NK-92 treated with Interleukin-12 subunit alpha and Interleukin-12 subunit beta, amount 100 ng/mL, for 24 hours (cell line): ENCODE data around the gene CCDC82.

Experiments
- DNase-seq: peaks from one replicate; lab custom pipeline; 2025; lab: John Stamatoyannopoulos, UW

The CCDC82 gene

DNA sequence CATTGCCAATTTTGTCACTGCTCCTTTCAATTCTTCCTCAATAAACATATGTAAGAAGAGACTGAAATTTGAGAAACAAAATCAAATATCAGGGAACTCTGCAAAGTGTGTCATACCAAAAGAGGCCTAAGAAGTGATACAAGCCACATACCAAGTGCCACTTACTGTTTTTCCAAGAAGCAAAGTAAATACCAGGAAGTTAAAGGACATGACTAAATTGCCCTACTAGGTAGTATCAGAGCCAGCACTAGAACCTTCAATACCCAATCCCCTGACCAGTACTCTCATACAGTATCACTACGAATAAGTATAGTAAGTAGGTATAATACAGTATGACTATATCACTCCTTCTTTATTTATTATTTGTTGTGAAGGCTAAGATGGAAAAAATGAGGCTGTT, 60.3 kb downstream of the CCDC82 start:
- no peak for DNase-seq

DNA sequence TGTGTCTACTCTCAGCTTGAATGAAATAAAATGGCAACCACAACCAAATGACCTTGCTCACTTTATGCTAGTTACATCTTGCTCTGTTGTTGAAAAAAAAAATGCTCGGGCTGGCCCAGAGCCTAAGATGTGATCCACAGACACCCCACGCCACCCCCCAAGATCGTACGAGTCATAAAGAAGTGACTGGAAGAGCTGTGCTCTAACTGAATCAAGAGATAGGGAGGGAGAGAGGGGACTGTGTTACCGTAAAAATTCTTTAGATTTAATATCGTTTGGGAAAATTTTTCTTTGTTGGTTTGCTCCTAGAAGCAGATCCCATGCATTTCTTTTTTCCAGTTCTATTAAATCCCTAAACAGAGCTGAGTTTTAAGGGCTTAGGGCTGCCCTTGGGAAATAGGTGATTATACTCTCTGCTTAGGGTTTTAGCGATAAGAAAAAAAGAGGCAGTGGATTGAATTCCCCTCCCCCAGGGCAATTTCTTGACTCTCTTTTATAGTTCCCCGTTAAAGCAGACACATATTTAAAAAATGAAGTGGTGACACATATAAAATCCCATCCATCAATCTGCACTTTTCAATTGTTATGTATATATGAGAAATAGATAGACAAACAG, 61.2 kb downstream of the CCDC82 start:
- no peak for DNase-seq

DNA sequence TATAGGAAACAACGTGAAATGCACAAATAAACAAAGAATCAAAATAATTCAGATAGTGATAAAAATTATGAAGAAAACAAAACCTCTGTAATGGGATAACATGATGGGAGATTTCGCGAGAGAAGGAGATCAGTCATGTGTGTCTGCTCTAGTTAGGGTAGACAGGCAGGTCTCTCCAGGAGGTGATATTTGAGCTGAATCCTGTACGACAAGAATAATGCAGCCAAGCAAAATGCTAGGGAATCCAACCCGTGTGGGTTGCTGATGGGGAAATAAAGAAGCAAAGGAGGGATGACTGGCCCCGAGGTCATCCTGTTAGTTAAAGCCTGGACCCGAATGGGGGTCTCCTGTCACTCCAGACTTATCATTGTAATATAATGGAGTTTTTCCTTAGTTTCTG, 62.8 kb downstream of the CCDC82 start:
- no peak for DNase-seq

DNA sequence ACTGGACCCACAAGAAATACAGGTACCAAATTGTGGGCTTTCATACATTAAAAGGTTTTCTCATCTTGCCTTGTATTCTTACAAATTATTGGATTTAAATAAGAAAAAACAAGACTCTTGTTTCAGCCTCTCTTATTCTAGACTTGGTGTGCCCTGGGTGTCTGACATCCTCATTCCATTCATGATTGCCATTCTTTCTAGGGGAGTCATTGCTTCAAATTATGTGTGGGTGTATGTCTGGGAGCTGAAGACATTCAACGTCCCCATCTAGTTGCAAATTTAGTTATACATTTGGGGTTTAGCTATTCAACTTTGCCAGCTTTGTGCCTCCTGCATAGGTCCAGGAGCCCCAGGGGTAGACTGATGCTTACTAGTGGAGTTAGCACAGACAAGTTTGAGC, 64.8 kb downstream of the CCDC82 start:
- no peak for DNase-seq

DNA sequence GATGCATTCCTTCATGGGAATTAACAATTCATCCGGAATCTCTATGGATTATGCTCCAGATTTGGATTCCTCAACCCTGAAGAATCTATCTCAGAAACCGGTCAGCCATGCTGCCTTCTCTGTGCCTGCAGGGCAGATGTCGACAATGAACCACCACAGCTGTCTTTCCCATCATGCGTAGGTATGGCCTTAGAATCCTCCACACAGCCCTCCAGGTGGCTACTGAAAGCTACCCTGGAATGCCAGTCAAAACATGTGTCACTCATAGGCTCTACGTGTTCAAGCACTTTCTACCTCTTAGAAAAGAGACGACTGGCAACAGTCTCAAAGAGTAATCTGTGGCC, 66.1 kb downstream of the CCDC82 start:
- DNase-seq: no peak

DNA sequence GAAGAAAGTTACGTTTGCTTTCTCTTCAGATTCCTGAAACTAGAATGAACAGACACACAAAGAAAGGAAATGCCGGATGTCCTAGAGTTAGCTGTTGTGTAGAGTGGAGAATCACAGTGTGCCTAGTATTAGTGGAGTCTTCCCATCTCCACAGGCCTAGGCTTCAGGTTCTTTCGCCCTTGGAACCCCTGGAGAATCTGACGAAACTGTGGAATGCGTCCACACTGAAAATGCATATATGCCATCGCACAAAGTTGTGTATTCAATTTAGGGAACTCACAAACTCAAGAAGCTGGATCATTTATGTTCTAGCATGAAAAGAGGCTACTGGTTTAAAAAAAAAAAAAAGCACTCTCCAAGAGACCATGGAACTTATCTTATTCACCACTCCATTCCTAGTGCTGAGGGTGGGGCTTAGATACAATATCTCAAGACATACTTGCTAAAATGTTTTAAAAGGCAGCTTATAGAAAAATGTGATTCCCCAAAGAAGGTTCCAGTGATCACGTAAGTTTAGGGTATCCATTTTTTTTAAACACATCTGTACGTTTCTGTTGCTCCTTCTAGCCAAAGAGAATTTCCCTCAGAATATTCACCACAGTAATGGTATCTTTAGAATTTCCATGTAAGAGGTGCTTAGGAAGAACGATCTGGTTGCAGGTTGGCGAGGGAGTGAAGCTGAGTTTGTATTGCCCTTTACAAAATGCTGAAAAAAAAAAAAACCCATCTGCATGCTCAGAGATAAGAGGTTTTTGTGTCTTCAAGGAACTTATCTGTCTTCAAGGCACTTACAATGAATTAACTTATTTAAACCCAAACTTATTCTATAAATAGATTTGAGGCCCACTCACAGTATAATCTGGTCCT, 66.7 kb downstream of the CCDC82 start:
- DNase-seq: no peak

DNA sequence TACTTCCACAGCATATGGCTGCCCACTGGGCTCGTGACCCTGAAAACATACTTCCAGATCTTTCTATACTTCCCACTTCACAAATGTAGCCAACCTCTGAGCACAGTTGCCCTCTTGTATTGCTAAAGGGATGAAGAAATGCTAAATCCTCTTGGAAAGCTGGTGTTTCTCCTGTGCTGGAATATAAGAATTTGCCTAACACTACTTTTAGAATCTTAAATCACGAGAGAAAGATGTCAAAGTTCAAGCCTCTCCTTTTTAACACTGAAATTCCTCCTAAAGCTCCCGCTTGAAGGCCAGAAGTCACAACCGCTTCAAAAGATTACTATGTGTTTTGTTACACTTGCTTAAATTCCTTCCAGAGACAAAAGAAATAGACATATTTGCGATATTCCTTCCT, 68.6 kb downstream of the CCDC82 start:
- no peak for DNase-seq

DNA sequence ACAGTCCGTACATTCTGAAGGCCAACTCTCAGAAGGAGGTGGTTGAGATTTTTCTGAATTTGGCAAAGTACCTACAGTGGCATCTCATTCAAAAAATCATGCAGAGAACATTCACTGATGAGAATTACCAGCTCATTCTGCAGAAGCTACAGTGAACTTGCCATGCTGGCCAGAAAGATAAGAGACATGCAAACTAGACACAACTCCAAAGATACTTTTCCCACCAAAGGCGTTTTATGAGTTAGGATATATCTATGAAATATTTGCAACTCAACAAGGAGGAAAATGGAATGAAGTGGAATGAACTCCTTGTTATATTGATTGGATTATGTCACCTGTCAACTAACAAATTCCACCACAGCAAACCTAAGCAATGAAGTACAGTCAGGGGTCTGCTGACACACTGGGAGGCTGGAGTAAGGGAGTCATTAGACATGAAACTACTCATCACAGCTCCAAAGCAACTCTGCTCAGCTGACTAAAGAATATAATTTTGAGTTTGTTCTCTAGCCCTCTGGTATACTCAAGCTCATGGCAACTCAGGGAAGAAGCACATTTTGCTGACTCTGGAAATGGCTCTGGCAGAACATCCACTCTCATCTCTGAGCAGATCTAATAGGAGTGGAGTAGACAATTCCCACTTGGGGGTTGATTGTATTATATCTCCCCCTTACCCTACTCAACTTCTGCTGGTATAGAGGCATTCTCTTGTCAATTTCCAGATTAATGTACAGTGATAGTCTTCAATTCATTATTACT, 69.6 kb downstream of the CCDC82 start:
- DNase-seq: no peak

DNA sequence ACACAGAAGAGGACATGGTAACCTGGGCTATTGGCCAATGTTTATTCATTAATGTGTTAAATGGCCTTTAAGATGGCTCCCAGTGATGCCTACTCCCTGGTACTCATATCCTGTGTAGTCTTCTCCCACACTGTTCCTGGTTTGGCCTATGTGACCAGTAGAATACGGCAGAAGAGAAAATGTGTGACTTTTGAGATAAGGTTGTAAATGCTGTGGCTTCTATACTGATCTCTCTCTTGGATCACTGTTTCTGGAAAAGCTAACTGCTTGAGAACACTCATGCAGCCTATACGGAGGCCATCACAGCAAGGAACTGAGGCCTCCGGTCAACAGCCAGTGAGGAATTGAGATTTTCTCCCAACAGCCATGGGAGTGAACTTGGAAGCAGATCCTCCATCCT, 70.9 kb downstream of the CCDC82 start:
- no peak for DNase-seq

DNA sequence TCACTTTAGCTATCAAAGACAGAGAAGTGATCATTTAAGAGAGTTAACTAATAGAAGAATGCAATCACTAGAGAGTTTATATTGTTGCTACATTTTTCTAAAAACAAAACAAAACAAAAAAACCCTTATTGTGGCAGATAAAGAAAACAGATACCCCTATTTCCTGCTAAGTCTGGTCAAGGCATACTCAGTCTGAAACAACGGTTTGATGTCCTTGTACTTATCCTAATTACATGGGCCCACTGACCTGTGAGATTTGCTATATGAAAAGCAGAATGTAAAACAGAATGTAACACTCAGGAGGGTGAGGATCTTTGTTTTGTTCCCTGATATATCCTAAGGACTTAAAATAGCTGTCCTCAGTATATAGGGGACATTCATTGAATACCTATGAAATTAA, 71.3 kb downstream of the CCDC82 start:
- no peak for DNase-seq

DNA sequence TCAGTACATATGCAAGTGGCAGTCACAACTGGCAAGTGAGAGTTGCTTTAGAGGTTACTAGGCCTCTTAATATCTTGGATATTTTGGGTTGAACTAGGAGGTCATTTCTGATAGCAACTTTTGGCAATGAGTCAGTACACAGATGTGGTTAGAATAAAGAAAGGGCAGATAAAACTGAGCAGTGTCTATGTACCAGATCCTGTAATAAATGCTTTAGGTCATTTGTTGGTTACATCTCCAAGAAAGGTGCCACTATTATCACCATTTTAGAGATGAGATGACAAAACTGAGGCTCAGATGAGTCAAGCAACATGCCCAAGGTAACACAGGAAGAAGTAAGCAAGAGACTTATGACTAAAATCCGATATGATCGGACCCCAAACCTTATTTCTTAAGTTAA, 71.7 kb downstream of the CCDC82 start:
- DNase-seq: no peak

DNA sequence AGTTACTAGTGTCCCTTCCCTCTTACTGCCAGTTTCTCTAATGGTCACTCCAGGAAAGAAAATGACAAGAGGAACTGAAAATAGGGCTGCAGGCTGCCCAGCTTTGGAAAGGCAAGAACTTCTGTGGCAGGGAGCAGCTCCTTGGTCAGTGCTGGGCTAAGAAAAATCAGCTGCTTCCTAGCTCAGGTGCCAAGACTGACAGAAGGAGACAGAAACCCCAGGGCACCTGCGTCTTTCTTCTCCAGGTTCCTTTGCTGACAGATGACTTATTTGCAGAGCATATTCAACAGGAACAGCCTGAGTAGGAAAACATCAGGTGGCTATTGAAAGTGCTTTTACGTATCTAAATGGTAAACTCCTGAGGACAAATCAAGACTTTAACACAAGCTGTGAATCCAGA, 72.1 kb downstream of the CCDC82 start:
- DNase-seq: no peak

DNA sequence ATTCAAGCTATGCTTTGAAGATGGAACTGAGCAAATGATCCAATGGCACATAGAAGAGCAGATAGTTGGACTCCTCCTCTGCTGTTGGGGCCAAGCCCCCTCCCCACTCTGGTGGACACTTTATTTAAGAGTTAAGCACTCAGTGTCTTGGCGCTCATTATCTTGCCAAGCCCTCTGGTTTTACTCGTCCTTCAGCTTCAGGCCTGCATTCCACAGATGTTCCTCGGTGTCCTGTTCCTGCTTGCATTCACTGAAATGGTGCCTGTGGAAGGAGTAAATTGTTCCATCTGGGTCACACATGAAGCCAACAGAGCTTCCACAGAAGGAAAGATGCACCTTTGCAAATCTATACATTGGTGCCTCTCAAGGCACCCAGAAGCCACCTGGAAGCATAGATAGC, 72.8 kb downstream of the CCDC82 start:
- DNase-seq: no peak

DNA sequence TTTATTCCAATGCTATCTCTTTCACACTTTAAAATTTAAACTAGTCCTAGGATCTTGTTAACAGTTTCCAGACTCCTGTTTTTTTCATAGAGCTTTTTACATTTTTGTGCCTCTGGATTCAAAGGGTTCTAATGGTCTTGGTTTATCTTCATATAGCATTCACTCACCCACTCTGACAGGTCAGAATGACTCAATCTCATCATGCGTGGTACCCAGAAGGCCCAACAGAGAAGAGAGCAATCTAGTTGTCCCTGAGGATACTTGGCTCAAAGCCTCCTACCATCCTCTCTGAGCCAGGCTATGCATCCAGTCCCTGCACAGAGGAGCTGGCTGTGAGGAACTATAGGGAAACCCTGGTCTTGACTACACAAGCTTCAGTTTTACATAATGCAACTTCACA, 74.2 kb downstream of the CCDC82 start:
- no peak for DNase-seq

DNA sequence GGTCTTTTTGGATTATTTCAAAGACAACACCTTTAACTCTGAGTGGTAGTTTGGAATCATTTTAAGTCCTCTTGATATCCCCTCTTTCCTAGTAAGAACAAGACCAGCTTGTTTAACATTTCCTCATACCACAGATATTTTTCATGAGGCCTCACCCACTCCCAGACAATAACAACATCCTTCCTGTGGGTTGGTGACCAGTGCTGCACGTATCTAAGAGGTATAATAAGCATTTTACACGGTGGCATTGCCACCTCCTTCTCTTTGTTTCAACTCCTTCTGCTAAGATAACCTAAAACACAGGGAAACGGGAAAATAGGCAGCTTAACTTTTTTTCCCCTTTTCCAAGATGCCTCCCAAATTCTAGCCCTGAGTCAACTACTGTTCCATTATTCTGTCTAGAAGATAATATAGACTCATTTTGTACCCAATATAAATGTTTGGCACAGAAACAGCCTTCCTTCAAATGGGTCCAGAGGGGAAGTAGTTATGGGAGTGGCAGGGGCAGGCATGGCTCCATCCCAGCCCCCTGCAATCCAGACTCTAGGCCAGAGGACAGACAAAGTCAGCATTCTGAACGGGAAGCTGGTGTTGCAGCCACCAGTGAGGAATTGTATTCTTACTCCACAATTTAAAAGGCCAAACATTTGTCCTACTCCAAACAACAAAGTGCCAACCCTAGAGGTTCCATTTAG, 75.2 kb downstream of the CCDC82 start:
- no peak for DNase-seq

DNA sequence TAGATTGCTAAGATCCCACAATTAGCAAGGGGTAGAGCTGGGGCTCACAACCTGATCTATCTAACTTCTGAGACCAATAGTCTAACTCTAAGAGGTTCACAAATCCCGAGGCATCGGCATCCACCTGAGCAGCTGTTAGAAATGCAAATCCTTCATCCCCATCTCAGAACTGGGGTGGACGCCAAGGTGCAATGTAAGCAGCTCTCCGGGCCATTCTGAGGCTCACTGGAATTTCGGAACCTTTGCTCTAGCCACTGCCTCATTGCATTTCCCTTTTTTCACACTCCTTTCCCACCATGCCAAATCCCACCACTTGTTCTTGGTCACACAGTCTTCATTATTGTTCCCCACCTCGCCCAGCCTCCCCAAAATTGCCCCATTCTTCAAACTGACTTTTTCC, 76.5 kb downstream of the CCDC82 start:
- DNase-seq: no peak

DNA sequence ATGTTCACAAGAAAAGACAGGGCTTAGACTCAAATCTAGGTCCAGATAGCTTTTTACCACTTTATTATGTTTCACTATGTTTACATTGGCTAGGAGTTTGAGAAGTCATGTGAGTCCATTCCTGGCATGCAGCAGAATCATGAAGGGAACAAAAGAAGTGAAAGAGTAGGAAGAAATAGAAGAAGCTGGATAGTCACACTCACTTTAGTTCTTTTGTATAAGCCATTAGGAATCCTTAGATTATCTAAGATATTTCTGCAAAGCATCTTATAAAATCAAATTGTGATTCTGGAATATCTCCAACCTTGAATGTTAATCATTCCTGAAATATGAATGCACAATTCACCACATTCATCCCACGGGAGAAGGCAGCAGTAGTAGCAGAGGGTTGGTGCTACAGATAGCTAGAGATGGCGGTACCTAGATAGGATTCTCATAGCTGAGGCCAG, 78.6 kb downstream of the CCDC82 start:
- DNase-seq: no peak

DNA sequence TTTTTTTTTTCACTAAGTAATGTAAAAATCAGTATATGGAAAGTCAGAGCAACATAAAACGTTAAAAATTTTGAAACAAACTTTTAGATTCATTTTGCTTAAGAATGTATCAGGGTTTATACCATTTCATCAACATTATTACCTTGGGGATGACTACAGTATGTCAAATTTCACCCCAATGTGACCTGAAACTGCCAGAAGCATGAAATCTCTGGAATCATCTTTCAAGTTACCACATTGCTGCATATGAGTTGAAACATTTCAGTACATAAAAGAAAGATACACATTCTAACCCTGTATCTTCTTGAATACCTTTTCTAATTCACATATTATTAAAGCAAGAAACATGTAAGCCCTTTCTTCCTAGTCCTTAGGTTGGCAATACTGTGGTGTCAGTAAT, 79.5 kb downstream of the CCDC82 start:
- DNase-seq: no peak

DNA sequence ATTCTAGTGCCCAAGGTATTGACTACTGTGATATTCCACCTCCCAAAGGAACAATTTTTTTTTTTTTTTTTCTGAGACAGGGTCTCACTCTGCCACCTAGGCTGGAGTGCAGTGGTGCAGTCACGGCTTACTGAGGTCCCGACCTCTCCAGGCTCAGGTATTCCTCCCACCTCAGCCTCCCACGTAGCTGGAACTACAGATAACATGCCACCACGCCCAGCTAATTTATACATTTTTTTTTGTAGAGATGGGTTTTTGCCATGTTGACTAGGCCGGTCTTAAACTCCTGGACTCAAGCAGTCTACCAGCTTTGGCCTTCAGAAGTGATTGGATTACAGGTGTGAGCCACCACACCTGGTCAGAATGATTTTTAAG, 80.1 kb downstream of the CCDC82 start:
- DNase-seq: no peak

DNA sequence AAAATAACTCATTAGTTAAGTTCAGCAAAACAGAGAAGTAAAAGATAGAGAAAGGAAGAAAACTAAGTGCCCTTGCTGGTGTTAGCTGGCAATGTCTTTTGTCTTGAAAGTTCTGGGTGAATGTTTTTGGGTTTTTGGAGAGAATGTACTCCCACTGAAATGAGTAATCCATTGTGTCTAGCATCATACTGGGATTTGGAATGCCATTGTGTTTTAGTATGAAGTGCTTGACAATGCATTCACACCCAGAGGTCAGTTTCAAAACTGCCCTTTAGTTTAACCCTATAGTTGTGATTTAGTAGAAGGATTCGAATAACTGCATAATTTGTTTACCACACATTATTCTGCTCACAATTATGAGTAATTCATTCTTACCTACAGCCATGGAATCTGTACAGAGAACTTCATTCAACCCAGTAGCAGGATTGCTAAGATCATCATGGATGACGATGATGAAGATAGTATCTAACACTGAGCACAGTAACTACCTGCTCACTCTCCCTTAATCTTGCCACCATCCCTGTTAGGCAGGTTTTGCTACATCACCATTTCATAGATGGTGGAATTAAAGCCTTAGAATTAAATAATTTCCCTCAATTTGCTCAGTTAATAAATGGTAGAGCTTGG, 80.6 kb downstream of the CCDC82 start:
- DNase-seq: no peak

DNA sequence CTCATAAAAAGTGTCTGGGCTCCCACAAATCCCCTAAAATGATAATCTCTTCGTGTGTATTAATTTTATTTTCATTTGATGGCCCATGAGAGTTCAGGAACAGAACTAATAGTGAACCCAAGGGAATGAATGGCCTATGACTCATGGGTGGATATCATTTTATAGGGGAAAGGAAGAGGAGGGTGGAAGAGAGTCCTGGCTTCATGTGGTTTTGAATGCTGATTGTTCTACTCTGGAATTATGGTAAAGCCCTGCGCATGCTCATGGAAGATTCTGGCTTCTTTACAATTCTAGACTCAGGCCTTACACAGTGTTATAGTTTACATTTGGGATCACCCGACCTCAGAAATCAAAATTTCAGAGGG, 82.0 kb downstream of the CCDC82 start:
- DNase-seq: no peak
